Colonic mucosa (tissue), 4 donors: ENCODE data around the gene MTMR3. TPM values are rescaled to one million over a fixed set of nuclear protein-coding genes. Genes with fewer than 3 reads are reported as not detected.
A peak's percentile ranks its signal among the peaks of the same experiment; 100 is the strongest.

ENCODE experiments used
- DNase-seq: peaks from one replicate; pipeline ENCODE4 v3.0.0-alpha.2; 2020
- H3K27ac ChIP-seq: fragments of 200-600 bp; one replicate; pipeline ENCODE4 v1.8.0; 2021
- H3K27me3 ChIP-seq: fragments of 200-600 bp; one replicate; pipeline ENCODE4 v1.8.0; 2021
- H3K36me3 ChIP-seq: fragments of 200-600 bp; one replicate; pipeline ENCODE4 v1.8.0; 2021
- H3K4me1 ChIP-seq: fragments of 200-600 bp; one replicate; pipeline ENCODE4 v1.8.0; 2021; ENCODE audit warnings: mild to moderate bottlenecking
- H3K4me3 ChIP-seq: fragments of 200-600 bp; one replicate; pipeline ENCODE4 v1.8.0; 2021
- H3K9ac ChIP-seq, 2 donors: one replicate each; pipeline ENCODE4 v1.7.0; 2013; ENCODE audit warnings: control low read depth in 2 of 2, low read depth in 2 of 2, low read length in 2 of 2
- H3K9me3 ChIP-seq: fragments of 200-600 bp; one replicate; pipeline ENCODE4 v1.8.0; 2021
- intact Hi-C: fragments of 100-400 bp; cut with DNase I; formaldehyde crosslinking; loops from one replicate; pipeline ENCODE4 v1.14.1; 2022
- total RNA-seq, 2 donors: library from RNA; stranded (reverse); fragmentation: NEBNext Ultra II Directional in 1 of 2; extraction: Animal tissue kit (Norgen Biotek cat#: 25700) in 1 of 2; gene quantifications; one replicate each; pipeline ENCODE4 v1.2.1, GENCODE V29; 2021
- TF ChIP-seq, protein P1 (sequence below): fragments of 200-600 bp; IDR thresholded peaks from one replicate; pipeline ENCODE4 v1.8.0; 2022; ENCODE audit warnings: antibody characterized with exemption, mild to moderate bottlenecking
- donor health status: healthy.
- donor health status: DM: no; HTN: no; CAD: no.
- donor health status: DM: no; HTN: no; CAD: no.

The MTMR3 gene
- total RNA-seq, 2 donors from 2014 or later = 35.9 to 49.4 TPM

DNA sequence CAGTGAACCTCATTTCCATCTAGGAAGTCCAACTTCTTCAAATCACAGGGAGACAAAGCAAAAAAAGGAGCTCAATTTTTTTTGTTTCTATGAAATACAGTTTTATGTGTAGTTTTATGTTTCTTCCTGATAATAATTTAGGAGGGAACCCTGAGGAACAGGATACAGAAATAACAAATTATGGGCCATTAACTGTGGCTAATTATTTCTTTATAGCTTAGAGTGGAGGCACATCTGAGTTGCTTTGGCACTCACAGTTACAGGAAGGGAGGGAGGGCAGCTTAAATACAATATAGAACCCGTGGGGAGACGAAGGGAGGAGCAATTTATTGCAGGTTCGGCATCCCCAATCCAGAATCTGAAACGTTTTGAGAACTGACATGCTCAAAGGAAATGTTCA, 160.2 kb downstream of the MTMR3 start:
- H3K27ac ChIP-seq = no peak overlapping the region
- peaks cover 6% of the 10 kb centered on the region for H3K4me1 ChIP-seq

DNA sequence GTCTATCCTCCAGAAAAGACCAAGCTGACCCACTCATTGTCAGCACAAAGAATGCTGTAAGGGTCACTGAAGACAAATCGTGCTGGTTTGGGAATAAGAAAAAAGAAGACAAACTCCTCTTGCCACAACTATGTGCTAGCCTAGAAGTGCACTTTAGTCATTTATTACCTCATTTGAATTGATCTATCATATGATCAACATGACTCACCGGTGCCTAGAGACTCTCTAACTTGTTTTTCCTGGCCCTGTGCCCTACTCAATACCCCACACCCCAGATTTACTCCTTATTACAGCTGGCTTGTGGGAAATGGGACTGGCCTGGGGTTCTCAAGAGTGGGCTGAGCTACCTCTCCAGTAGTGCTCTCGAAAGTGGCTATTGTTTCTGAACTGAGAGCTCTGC, 161.4 kb downstream of the MTMR3 start:
- Histone ChIP-seq H3K9ac (no peak overlapping the region), H3K36me3 (no peaks in the 10 kb centered on the region), H3K27me3 (no peaks in the 10 kb centered on the region), H3K27ac (peak overlapping the region; percentile 57), H3K9me3 (no peaks in the 10 kb centered on the region), H3K4me1 (peaks cover 6% of the 10 kb centered on the region), H3K4me3 (no peak overlapping the region)
- TF ChIP-seq, protein P1, sequence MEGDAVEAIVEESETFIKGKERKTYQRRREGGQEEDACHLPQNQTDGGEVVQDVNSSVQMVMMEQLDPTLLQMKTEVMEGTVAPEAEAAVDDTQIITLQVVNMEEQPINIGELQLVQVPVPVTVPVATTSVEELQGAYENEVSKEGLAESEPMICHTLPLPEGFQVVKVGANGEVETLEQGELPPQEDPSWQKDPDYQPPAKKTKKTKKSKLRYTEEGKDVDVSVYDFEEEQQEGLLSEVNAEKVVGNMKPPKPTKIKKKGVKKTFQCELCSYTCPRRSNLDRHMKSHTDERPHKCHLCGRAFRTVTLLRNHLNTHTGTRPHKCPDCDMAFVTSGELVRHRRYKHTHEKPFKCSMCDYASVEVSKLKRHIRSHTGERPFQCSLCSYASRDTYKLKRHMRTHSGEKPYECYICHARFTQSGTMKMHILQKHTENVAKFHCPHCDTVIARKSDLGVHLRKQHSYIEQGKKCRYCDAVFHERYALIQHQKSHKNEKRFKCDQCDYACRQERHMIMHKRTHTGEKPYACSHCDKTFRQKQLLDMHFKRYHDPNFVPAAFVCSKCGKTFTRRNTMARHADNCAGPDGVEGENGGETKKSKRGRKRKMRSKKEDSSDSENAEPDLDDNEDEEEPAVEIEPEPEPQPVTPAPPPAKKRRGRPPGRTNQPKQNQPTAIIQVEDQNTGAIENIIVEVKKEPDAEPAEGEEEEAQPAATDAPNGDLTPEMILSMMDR = no peak
- intact Hi-C loops = no loop called here
- DNase-seq = peak; percentile 72

More for the DNA sequence above, 160.2 kb downstream of the MTMR3 start:
- H3K9ac ChIP-seq = no peak overlapping the region
- H3K36me3 ChIP-seq = no peaks in the 10 kb centered on the region
- intact Hi-C loops = no loop called here
- no peak overlapping the region for H3K4me3 ChIP-seq
- no peaks in the 10 kb centered on the region for H3K9me3 ChIP-seq
- no peaks in the 10 kb centered on the region for H3K27me3 ChIP-seq
- TF ChIP-seq, protein P1 = no peak
- DNase-seq = no peak

DNA sequence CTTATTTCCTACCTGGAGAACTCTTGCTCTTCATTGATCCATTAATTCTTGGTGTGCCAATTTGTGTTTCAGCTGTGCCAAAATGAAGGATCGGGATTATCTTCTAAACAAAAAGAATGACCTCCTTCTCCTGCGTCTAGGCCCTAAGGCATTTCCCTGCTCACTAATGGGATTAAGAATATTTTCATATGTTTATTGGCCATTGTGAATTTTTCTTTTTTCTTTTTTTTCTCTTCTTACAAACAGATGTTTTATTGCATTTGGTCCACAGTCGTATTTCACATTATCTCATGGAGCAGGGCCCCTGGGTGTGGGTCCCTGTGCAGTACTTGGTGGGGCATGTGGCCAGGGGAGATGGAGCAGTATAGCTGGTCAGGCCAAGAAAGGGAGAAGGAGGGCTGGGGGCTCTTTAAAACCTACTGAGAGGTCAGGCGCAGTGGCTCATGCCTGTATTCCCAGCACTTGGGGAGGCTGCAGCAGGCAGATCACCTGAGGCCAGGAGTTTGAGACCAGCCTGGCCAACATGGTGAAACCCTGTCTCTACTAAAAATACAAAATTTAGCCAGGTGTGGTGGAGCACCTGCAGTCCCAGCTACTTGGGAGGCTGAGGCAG, 162.0 kb downstream of the MTMR3 start:
- intact Hi-C loops = no loop called here
- Histone ChIP-seq H3K27me3 (no peaks in the 10 kb centered on the region), H3K9me3 (no peaks in the 10 kb centered on the region), H3K4me1 (peaks cover 6% of the 10 kb centered on the region), H3K27ac (peak overlapping the region; percentile 57), H3K9ac (no peak overlapping the region), H3K36me3 (no peaks in the 10 kb centered on the region), H3K4me3 (no peak overlapping the region)
- DNase-seq = no peak
- TF ChIP-seq, protein P1 = no peak

DNA sequence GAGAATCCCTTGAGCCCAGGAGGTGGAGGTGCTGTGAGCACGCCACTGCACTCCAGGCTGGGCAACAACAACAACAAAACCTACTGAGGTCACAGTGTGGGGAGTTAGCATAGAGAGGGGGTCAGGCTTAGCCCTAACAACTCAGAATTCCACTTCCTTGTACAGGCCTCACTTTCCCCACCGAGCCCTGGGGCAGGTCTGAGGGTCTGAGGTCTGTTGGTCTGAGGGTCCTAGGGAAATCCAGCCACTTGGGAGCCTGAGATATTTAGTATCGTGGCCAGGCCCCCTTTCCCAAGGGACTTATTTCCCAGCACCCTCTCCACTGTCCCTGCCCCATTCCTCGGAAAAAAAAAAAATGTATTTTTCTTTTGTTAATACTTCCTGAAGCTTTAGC, 162.5 kb downstream of the MTMR3 start:
- Histone ChIP-seq H3K36me3 (no peaks in the 10 kb centered on the region), H3K9me3 (no peaks in the 10 kb centered on the region), H3K27me3 (no peaks in the 10 kb centered on the region), H3K4me3 (no peak overlapping the region), H3K9ac (no peak overlapping the region), H3K4me1 (peaks cover 6% of the 10 kb centered on the region), H3K27ac (no peak overlapping the region)
- no peak for DNase-seq
- TF ChIP-seq, protein P1 = no peak
- intact Hi-C loops = no loop called here

DNA sequence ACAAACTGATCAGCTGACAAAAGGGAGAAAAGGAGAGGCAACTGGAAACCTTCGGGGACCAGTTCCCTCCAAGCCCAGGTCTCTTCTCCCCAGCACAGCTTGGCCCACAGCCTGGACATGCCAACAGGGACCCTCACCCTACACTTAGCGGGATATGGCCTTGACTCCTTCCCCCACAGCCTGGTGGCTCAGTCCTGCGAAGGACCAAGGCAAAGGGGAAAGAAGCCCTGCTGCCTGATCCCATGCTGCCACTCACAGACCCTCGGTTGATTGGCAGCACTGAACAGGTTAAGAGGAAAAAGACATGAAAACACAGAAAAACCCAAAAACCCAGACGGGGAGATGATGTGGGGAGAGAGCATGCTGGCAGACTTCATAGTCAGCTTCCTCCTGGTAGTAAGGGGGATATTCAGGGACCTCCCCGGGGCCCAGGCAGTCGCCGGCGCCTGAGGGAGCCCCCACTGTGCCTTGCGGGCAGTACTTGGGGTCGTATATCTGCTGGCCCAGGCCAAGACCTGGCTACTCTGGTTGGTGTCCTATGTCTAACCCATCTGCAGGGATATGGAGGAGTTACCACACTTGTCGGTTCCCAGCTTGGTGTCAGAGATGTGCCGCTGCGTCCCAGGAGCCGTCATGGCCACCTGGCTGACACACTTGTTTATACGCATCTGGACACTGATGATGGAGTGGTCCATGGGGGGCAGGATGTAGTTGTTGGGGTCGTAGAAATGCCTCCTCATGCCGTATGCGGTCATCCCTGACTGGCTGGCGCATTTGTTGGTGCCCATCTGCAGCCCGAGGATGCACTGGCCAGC, 163.1 kb downstream of the MTMR3 start:
- DNase-seq = no peak
- Histone ChIP-seq H3K9me3 (no peaks in the 10 kb centered on the region), H3K4me3 (no peak overlapping the region), H3K4me1 (peaks cover 6% of the 10 kb centered on the region), H3K27me3 (no peaks in the 10 kb centered on the region), H3K9ac (no peak overlapping the region), H3K27ac (no peak overlapping the region), H3K36me3 (no peaks in the 10 kb centered on the region)
- TF ChIP-seq, protein P1 = no peak
- intact Hi-C loops = no loop called here
